ENCODE measurements around the gene HECW1. TPM values are rescaled to one million over a fixed set of nuclear protein-coding genes. Genes with fewer than 3 reads are reported as not detected.

Gene HECW1
- total RNA-seq, 1 donor from 2014 or later = not detected

- intact Hi-C loops (cut with micrococcal nuclease) = no loop called here
Measured at GRCh38 chr7:43362652-43363034, 250.2 kb downstream of the HECW1 start.

DNA sequence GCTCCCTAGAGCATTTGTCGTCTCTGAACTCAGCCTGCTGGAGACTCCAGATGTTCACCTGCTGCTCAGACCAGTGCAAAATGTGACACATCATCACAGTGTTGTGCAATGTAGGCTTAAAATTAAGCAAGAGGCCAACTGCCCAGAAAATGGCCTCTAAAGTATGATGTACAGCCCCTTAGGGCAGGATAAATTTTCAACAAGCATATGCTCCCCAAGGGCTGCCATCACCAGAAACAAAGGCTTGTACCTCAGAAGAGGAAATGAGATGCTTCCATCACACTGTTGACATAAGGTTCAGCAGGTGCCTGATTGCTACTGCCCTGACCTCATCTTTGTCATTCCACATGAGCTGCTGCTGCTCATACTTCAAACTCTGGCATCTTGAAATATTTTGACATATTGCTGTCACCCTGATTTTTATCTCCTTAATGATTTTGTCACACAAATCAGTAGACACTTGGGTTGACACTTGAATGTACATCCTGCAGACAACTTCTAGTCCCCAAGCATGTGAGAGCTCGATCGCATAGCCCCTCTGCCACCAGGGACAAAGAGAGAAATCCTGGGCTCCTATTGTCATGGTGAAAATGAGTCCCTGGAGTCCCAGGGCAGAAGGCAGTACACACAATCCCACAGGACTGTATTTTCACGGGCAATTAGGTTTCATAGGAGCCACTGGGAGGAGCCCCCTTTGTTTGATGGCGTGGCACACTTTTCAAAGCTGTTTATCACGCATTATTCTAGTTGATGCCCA lies 250.8 kb downstream of the HECW1 start:
- intact Hi-C loops (cut with micrococcal nuclease) = no loop called here

GRCh38 chr7:43364391-43364790 lies 251.9 kb downstream of the HECW1 start:
- intact Hi-C loops (cut with micrococcal nuclease) = no loop called here

- intact Hi-C loops (cut with micrococcal nuclease) = no loop called here
Measured at GRCh38 chr7:43372676-43373355, 260.4 kb downstream of the HECW1 start.

- intact Hi-C loops (cut with micrococcal nuclease) = no loop called here
Measured at GRCh38 chr7:43377196-43377960, 264.9 kb downstream of the HECW1 start.

DNA sequence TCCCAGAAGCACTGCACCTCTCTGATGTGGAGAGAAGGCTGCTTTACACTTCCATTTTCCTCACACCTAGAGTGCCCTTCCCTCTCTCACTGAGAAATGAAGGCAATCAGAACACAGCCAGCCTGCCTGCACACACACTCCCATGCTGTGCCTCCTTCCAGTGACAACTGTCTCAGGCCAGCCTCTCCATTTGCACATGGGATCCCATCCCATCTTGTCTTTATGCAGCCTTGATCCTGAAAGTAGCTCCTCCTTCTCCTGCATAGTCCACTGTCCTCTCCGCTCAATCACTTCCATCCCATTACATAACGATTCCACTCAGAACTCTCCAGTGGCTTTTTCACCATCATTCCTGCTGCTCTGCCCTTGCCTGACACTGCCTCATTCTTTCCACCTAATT lies 266.8 kb downstream of the HECW1 start:
- intact Hi-C loops (cut with micrococcal nuclease) = no loop called here

GRCh38 chr7:43384616-43385308 lies 272.3 kb downstream of the HECW1 start:
- intact Hi-C loops (cut with micrococcal nuclease) = no loop called here

- intact Hi-C loops (cut with micrococcal nuclease) = no loop called here
Measured at GRCh38 chr7:43385309-43385680, 272.8 kb downstream of the HECW1 start.

DNA sequence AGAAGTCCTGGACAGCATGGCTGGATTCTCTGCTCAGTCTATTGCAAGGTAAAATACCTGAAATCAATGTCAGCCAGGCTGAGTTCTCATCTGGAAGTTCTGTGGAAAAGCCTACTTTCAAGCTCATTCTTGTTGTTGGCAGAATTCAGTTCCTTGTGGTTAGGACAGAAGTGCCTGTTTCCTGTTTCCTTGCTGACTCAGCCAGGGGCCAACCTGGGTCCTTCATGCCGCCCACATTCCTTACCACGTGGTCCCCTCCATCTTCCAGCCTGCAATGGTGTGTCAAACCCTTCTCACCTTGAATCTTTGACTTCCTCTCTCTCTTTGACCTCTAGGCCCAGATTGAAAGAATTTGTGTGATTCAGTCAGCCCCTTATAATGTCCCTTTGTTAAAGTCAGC lies 273.4 kb downstream of the HECW1 start:
- intact Hi-C loops (cut with micrococcal nuclease) = no loop called here

- intact Hi-C loops (cut with micrococcal nuclease) = no loop called here
Measured at GRCh38 chr7:43387932-43388331, 275.5 kb downstream of the HECW1 start.

DNA sequence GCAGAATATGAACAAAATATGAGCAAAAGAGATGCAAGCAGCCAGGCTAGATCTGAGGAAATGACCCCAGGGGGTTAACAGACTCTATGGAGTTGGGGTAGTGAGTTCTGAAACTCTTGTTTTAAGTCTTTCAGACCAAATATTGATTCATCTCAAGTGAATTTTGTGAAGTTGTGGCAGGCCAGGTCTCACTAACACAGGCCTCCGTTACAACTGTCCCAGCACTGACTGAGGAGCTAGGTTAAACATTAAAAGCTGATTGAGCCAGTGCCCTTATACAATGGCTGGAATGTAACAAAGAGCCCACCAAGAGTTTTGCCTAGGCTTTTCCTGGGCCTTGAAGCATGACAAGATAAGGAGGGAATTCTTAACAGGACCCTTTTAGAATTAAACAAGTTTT lies 278.1 kb downstream of the HECW1 start:
- intact Hi-C loops (cut with micrococcal nuclease) = no loop called here

DNA sequence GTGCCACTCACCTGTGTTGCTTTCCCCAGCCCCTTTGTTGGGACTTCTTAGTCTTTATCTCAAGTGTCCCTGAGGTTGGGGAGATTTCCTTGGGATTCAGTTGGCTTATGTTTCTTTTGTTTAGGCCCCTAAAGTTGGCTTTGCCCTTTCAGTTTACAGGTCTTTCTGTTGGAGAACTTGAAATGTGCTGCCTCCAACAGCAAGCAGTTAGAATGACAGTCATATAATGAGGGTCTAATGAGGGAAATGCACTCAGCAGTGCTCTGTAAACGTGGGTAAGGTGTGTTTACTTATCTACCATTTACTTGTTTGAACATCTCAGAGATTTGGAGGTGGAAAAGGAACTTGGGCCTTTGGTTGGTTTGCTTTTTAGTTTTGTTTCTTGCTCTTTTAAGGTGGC lies 279.1 kb downstream of the HECW1 start:
- intact Hi-C loops (cut with micrococcal nuclease) = no loop called here

DNA sequence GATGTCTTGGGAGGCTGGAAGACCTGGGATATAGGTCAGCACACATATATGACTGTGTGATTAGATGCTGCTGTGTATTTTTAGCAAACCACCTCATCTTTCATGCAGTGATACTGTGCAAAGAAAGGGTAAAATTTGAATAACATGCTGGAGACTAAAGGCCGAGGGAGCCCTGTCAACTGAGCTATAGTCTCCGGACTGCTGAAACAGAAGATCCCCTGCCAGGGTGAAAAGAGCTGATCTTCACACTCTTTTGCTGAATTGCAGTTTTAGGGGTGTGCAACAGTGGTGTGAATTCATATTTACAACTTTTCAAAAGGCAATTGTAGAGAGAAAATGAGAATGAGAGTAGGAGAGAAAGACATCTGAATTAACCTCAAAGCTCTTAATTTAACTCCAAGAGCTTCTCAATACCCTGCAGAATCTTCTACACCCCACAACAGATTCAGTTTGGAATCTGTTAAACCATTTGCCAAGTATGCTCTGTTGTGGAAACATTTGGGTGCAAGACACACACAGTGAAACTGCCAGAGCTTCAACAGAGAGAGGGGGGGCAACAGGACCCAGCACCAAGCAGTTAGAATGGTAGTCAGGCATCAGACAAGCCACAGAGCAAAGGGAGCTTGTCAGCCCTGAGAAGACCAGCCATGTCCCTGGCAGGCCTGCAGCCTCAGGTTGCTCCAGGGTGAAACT lies 280.3 kb downstream of the HECW1 start:
- intact Hi-C loops (cut with micrococcal nuclease) = no loop called here

- intact Hi-C loops (cut with micrococcal nuclease) = no loop called here
Measured at GRCh38 chr7:43394441-43395130, 282.1 kb downstream of the HECW1 start.

DNA sequence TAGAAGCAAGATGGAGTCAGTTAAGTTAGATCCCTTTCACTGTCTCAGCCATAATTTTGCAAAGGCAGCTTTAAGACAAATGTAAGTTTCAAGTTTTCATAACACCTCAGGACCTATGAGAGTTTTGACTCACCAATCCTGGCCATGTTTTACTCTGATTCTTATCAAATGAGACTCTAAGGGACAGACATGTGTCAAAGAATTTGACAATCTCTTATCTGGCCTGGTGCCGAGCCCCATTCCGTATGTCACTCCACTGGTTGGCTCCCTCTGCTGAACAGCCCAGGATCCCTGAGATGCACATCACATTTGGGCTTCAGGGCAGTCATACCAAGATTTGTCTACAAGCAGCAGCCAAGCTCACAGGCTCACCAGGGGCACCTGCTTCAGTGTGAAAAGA lies 282.9 kb downstream of the HECW1 start:
- intact Hi-C loops (cut with micrococcal nuclease) = no loop called here

DNA sequence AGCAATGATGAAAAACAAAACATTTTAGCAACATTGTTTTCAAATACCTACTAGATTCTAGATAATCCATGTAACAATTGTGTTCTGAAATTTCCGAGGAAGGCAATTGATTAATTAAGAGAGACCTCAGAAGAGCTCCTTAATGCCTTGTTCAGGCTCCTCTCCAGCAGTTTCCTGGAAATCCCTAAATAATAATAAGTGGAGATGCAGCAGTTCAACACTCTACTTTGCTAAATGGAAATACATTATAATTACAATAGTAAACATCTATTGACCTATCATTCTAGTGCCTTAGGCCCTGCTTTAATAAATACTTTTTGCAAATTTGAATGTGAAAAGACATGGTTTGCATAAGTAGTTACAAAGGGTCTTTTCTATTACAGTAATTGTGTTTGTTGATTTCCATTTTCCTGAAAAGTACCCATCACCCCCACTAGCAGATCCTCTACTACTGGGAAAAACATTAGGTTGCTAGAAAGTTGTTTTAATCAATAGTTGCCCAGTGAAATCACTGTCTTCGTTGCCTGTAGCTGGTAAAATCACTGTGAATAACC lies 283.8 kb downstream of the HECW1 start:
- intact Hi-C loops (cut with micrococcal nuclease) = no loop called here

DNA sequence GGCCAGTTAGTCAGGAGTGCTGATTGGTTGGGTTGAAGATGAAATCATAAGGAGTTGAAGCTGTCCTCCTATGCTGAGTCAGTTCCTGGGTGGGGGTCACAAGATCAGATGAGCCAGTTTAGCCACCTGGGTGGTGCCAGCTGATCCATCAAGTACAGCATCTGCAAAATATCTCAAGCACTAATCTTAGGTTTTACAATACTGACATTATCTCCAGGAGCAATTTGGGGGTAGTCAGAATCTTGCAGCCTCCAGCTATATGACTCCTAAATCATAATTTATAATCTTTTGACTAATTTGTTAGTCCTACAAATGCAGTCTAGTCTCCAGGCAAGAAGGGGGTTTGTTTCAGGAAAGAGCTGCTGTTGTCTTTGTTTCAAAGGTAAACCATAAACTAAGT lies 286.4 kb downstream of the HECW1 start:
- intact Hi-C loops (cut with micrococcal nuclease) = no loop called here

DNA sequence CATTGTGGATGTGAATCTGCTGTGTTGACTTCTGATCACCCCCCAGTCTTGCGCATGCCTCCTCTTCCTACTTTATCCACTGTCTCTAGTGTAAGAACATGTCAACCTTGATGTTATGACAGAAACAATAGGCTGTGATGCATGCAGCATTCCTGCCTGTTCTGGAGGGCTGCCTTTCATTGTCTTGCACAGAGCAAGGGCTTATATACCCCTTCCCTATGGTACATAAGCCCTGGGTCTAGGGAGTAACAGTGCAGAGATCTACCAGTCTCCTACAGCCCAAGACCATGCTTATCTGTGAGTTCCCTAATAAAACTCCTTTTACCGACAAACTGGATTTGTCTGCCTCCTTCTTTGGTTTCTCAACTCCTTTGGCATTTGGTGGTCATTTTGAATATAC lies 293.5 kb downstream of the HECW1 start:
- intact Hi-C loops (cut with micrococcal nuclease) = no loop called here

GRCh38 chr7:43406961-43407360 lies 294.5 kb downstream of the HECW1 start:
- intact Hi-C loops (cut with micrococcal nuclease) = no loop called here

GRCh38 chr7:43408981-43409380 lies 296.5 kb downstream of the HECW1 start:
- intact Hi-C loops (cut with micrococcal nuclease) = no loop called here

Measured in T-helper 2 cell treated with Interferon-gamma antibody and Interleukin-4, amounts not matched to agents 100 ng/mL and 5 ng/mL, for 36 hours (primary cell).